ENCODE results near the gene RNF224. TPM values are rescaled to one million over a fixed set of nuclear protein-coding genes. Genes with fewer than 3 reads are reported as not detected.
"Not testable (repeated sequence)": the region's sequence is repeated elsewhere in the genome, so short reads cannot be mapped to it uniquely, and the experiment has no call there.

RNF224 gene
- total RNA-seq, 1 donor, result 0.09 TPM

GRCh38 chr9:137253717-137254623 lies 26.7 kb downstream of the RNF224 start:
- no peak for TF ChIP-seq CTCF (IDR thresholded peaks at IDR 0.05; ENCODE audit: insufficient read depth, low read length)
- no peak for DNase-seq (ENCODE audit: low read depth)
- peak overlapping the region; percentile 78 for H3K4me3 ChIP-seq (ENCODE audit: low read depth, low read length)

- TF ChIP-seq CTCF (IDR thresholded peaks at IDR 0.05; ENCODE audit: insufficient read depth, low read length), result no peak
- H3K4me3 ChIP-seq (ENCODE audit: low read depth, low read length), result peak within 1 kb of the TSS; percentile 93
- peak; percentile 85 for DNase-seq (ENCODE audit: low read depth)
Observed at GRCh38 chr9:137254624-137255447, 27.5 kb downstream of the RNF224 start, which contains the start of gene NELFB. Gene NELFB, plus strand, starts transcription at chr9:137255327.

- H3K4me3 ChIP-seq (ENCODE audit: low read depth, low read length), result peak overlapping the region; percentile 93
- no peak for TF ChIP-seq CTCF (IDR thresholded peaks at IDR 0.05; ENCODE audit: insufficient read depth, low read length)
- peak; percentile 22 for DNase-seq (ENCODE audit: low read depth)
Observed at GRCh38 chr9:137255448-137256114, 28.3 kb downstream of the RNF224 start.

- peak overlapping the region; percentile 93 for H3K4me3 ChIP-seq (ENCODE audit: low read depth, low read length)
- no peak for TF ChIP-seq CTCF (IDR thresholded peaks at IDR 0.05; ENCODE audit: insufficient read depth, low read length)
- no peak for DNase-seq (ENCODE audit: low read depth)
Observed at GRCh38 chr9:137256362-137256761, 29.1 kb downstream of the RNF224 start.

GRCh38 chr9:137256856-137257255 lies 29.6 kb downstream of the RNF224 start:
- DNase-seq (ENCODE audit: low read depth), result no peak
- no peak for TF ChIP-seq CTCF (IDR thresholded peaks at IDR 0.05; ENCODE audit: insufficient read depth, low read length)
- peak overlapping the region; percentile 93 for H3K4me3 ChIP-seq (ENCODE audit: low read depth, low read length)

GRCh38 chr9:137262173-137262908 lies 35.0 kb downstream of the RNF224 start:
- DNase-seq (ENCODE audit: low read depth), result peak; percentile 50
- peak; percentile 42 for TF ChIP-seq CTCF (IDR thresholded peaks at IDR 0.05; ENCODE audit: insufficient read depth, low read length)
- not testable (repeated sequence) for H3K4me3 ChIP-seq (ENCODE audit: low read depth, low read length)

Data from fibroblast of the aortic adventitia (primary cell).